Right lung (tissue), 5 donors: ENCODE results near the gene EMC8. TPM values are rescaled to one million over a fixed set of nuclear protein-coding genes. Genes with fewer than 3 reads are reported as not detected.
A peak's percentile ranks its signal among the peaks of the same experiment; 100 is the strongest.

Source experiments
- DNase-seq, 2 donors: peaks; one replicate each; pipeline ENCODE4 v3.0.0-alpha.2; 2013
- polyA plus RNA-seq, 5 donors: library from polyadenylated mRNA; unstranded; fragments of 120-200 nt; gene quantifications; one replicate each; pipeline versions ENCODE4 v1.2.1 to v1.2.3, GENCODE V29; 2013; ENCODE audit warnings: inconsistent platforms in 1 of 5, low replicate concordance in 1 of 5; ENCODE audit not compliant: insufficient read length in 5 of 5, insufficient read depth in 1 of 5

Gene EMC8
- polyA plus RNA-seq, 5 donors, result 21.7 to 32.4 (median 24.4) TPM

- no peak for DNase-seq
Measured at GRCh38 chr16:85759631-85760419, 39.5 kb downstream of the EMC8 start.

GRCh38 chr16:85759136-85759535 is 40.2 kb downstream of the EMC8 start:
- DNase-seq, result no peak

- no peak for DNase-seq
Measured at GRCh38 chr16:85757341-85757822, 42.0 kb downstream of the EMC8 start.

- no peak for DNase-seq
Measured at GRCh38 chr16:85755929-85756768, 43.2 kb downstream of the EMC8 start.

GRCh38 chr16:85754413-85754812 is 44.9 kb downstream of the EMC8 start:
- no peak for DNase-seq

- no peak for DNase-seq
Measured at GRCh38 chr16:85753976-85754375, 45.4 kb downstream of the EMC8 start.

GRCh38 chr16:85753559-85753958 is 45.8 kb downstream of the EMC8 start:
- no peak for DNase-seq

- peak in 1 of 2 donors; percentile 46 for DNase-seq
Measured at GRCh38 chr16:85752511-85753420, 46.6 kb downstream of the EMC8 start.

- DNase-seq, result no peak
Measured at GRCh38 chr16:85751698-85752501, 47.4 kb downstream of the EMC8 start.

- DNase-seq, result peak; percentile 58 to 70
Measured at GRCh38 chr16:85750827-85751697, 48.3 kb downstream of the EMC8 start, which contains the start of gene C16orf74. Gene C16orf74 (minus strand): TSS chr16:85751096. CDS start chr16:85735217, 15,879 bp downstream.

GRCh38 chr16:85750146-85750826 is 49.1 kb downstream of the EMC8 start:
- peak; percentile 82 to 84 for DNase-seq

GRCh38 chr16:85749771-85750145 is 49.6 kb downstream of the EMC8 start:
- no peak for DNase-seq

- DNase-seq, result no peak
Measured at GRCh38 chr16:85746460-85747215, 52.7 kb downstream of the EMC8 start.

GRCh38 chr16:85738923-85739715 is 60.2 kb downstream of the EMC8 start:
- DNase-seq, result no peak

GRCh38 chr16:85736921-85737320 is 62.4 kb downstream of the EMC8 start:
- no peak for DNase-seq

GRCh38 chr16:85735946-85736345 is 63.4 kb downstream of the EMC8 start:
- DNase-seq, result no peak

- no peak for DNase-seq
Measured at GRCh38 chr16:85735225-85735635, 64.1 kb downstream of the EMC8 start.
